ENCODE results near the gene KRTAP4-8.
"Not testable (repeated sequence)": the region's sequence is repeated elsewhere in the genome, so short reads cannot be mapped to it uniquely, and the experiment has no call there.

The KRTAP4-8 gene

GRCh38 chr17:41127371-41127770 is 29.4 kb upstream of the KRTAP4-8 start:
- H3K4me1 ChIP-seq (ENCODE audit: insufficient read depth, low read length): no peaks in the 10 kb centered on the region
- no peaks in the 10 kb centered on the region for H3K9me3 ChIP-seq (ENCODE audit: insufficient read depth, low read length, severe bottlenecking)
- H3K4me3 ChIP-seq (ENCODE audit: low read depth in 1 of 2, low read length in 2 of 2): no peak overlapping the region
- no peak overlapping the region for H2AFZ ChIP-seq (ENCODE audit: low read depth, low read length)
- TF ChIP-seq EZH2 (IDR thresholded peaks at IDR 0.05; ENCODE audit: borderline replicate concordance, low read depth, low read length, severe bottlenecking) (no peak), CTCF (IDR thresholded peaks at IDR 0.05; ENCODE audit: borderline replicate concordance, extremely low read depth, low read length, poor library complexity, severe bottlenecking) (no peak)
- H3K27ac ChIP-seq (ENCODE audit: low read length): no peak overlapping the region
- H3K27me3 ChIP-seq (ENCODE audit: insufficient read depth, low read length, poor library complexity): peaks cover 4% of the 10 kb centered on the region
- H4K20me1 ChIP-seq (ENCODE audit: insufficient read depth, low read length): no peaks in the 10 kb centered on the region
- no peak for ATAC-seq (ENCODE audit: insufficient read depth, low read depth)
- no peak overlapping the region for H3K4me2 ChIP-seq (ENCODE audit: insufficient read depth, low read length)
- no peaks in the 10 kb centered on the region for H3K79me2 ChIP-seq (ENCODE audit: insufficient read depth, low read length)
- H3K36me3 ChIP-seq (ENCODE audit: insufficient read depth, low read length): no peaks in the 10 kb centered on the region
- H3K9ac ChIP-seq (ENCODE audit: low read depth, low read length): no peak overlapping the region
- DNase-seq: no peak

GRCh38 chr17:41126412-41126811 is 28.5 kb upstream of the KRTAP4-8 start:
- Histone ChIP-seq H3K27me3 (ENCODE audit: insufficient read depth, low read length, poor library complexity) (peaks cover 4% of the 10 kb centered on the region), H3K9ac (ENCODE audit: low read depth, low read length) (no peak overlapping the region)

GRCh38 chr17:41125064-41125463 is 27.1 kb upstream of the KRTAP4-8 start:
- DNase-seq (no peak), ATAC-seq (ENCODE audit: insufficient read depth, low read depth) (no peak)
- no peaks in the 10 kb centered on the region for H3K79me2 ChIP-seq (ENCODE audit: insufficient read depth, low read length)
- no peaks in the 10 kb centered on the region for H3K36me3 ChIP-seq (ENCODE audit: insufficient read depth, low read length)
- peaks cover 2% of the 10 kb centered on the region for H3K27me3 ChIP-seq (ENCODE audit: insufficient read depth, low read length, poor library complexity)
- no peaks in the 10 kb centered on the region for H3K9me3 ChIP-seq (ENCODE audit: insufficient read depth, low read length, severe bottlenecking)
- no peak for TF ChIP-seq EZH2 (IDR thresholded peaks at IDR 0.05; ENCODE audit: borderline replicate concordance, low read depth, low read length, severe bottlenecking)
- TF ChIP-seq CTCF (IDR thresholded peaks at IDR 0.05; ENCODE audit: borderline replicate concordance, extremely low read depth, low read length, poor library complexity, severe bottlenecking): no peak
- H3K4me2 ChIP-seq (ENCODE audit: insufficient read depth, low read length): no peak overlapping the region
- H3K9ac ChIP-seq (ENCODE audit: low read depth, low read length): no peak overlapping the region
- no peak overlapping the region for H3K27ac ChIP-seq (ENCODE audit: low read length)
- no peaks in the 10 kb centered on the region for H3K4me1 ChIP-seq (ENCODE audit: insufficient read depth, low read length)
- no peaks in the 10 kb centered on the region for H4K20me1 ChIP-seq (ENCODE audit: insufficient read depth, low read length)
- no peak overlapping the region for H3K4me3 ChIP-seq (ENCODE audit: low read depth in 1 of 2, low read length in 2 of 2)
- no peak overlapping the region for H2AFZ ChIP-seq (ENCODE audit: low read depth, low read length)

More at GRCh38 chr17:41126412-41126811, 28.5 kb upstream of the KRTAP4-8 start:
- DNase-seq (no peak), ATAC-seq (ENCODE audit: insufficient read depth, low read depth) (no peak)
- no peaks in the 10 kb centered on the region for H3K36me3 ChIP-seq (ENCODE audit: insufficient read depth, low read length)
- no peak overlapping the region for H3K4me3 ChIP-seq (ENCODE audit: low read depth in 1 of 2, low read length in 2 of 2)
- H3K9me3 ChIP-seq (ENCODE audit: insufficient read depth, low read length, severe bottlenecking): no peaks in the 10 kb centered on the region
- no peak overlapping the region for H3K4me2 ChIP-seq (ENCODE audit: insufficient read depth, low read length)
- H4K20me1 ChIP-seq (ENCODE audit: insufficient read depth, low read length): no peaks in the 10 kb centered on the region
- no peak overlapping the region for H2AFZ ChIP-seq (ENCODE audit: low read depth, low read length)
- no peaks in the 10 kb centered on the region for H3K4me1 ChIP-seq (ENCODE audit: insufficient read depth, low read length)
- no peak overlapping the region for H3K27ac ChIP-seq (ENCODE audit: low read length)
- TF ChIP-seq CTCF (IDR thresholded peaks at IDR 0.05; ENCODE audit: borderline replicate concordance, extremely low read depth, low read length, poor library complexity, severe bottlenecking): no peak
- TF ChIP-seq EZH2 (IDR thresholded peaks at IDR 0.05; ENCODE audit: borderline replicate concordance, low read depth, low read length, severe bottlenecking): no peak
- H3K79me2 ChIP-seq (ENCODE audit: insufficient read depth, low read length): no peaks in the 10 kb centered on the region

- ATAC-seq (ENCODE audit: insufficient read depth, low read depth); H3K27me3 ChIP-seq (ENCODE audit: insufficient read depth, low read length, poor library complexity); H3K9me3 ChIP-seq (ENCODE audit: insufficient read depth, low read length, severe bottlenecking); H3K79me2 ChIP-seq (ENCODE audit: insufficient read depth, low read length); H3K4me3 ChIP-seq (ENCODE audit: low read depth in 1 of 2, low read length in 2 of 2); H3K36me3 ChIP-seq (ENCODE audit: insufficient read depth, low read length); H4K20me1 ChIP-seq (ENCODE audit: insufficient read depth, low read length); H3K4me2 ChIP-seq (ENCODE audit: insufficient read depth, low read length); DNase-seq; H3K4me1 ChIP-seq (ENCODE audit: insufficient read depth, low read length); H2AFZ ChIP-seq (ENCODE audit: low read depth, low read length); H3K27ac ChIP-seq (ENCODE audit: low read length); H3K9ac ChIP-seq (ENCODE audit: low read depth, low read length): not testable (repeated sequence)
Measured at GRCh38 chr17:41123991-41124371, 26.0 kb upstream of the KRTAP4-8 start, which contains the start of gene KRTAP4-12. TSS of gene KRTAP4-12 (minus strand) at chr17:41124182. CDS start at chr17:41124122, 60 bp downstream.

- H3K27me3 ChIP-seq (ENCODE audit: insufficient read depth, low read length, poor library complexity); H3K4me2 ChIP-seq (ENCODE audit: insufficient read depth, low read length); H2AFZ ChIP-seq (ENCODE audit: low read depth, low read length); H3K4me3 ChIP-seq (ENCODE audit: low read depth in 1 of 2, low read length in 2 of 2); H3K9ac ChIP-seq (ENCODE audit: low read depth, low read length); H3K79me2 ChIP-seq (ENCODE audit: insufficient read depth, low read length); H3K27ac ChIP-seq (ENCODE audit: low read length); ATAC-seq (ENCODE audit: insufficient read depth, low read depth); H3K9me3 ChIP-seq (ENCODE audit: insufficient read depth, low read length, severe bottlenecking); H3K4me1 ChIP-seq (ENCODE audit: insufficient read depth, low read length); H4K20me1 ChIP-seq (ENCODE audit: insufficient read depth, low read length); H3K36me3 ChIP-seq (ENCODE audit: insufficient read depth, low read length); DNase-seq: not testable (repeated sequence)
Measured at GRCh38 chr17:41123292-41123990, 25.5 kb upstream of the KRTAP4-8 start.
